Activated CD8-positive, alpha-beta memory T cell treated with anti-CD3 and anti-CD28 coated beads, Interleukin-2, amount 10 ng/mL, durations not matched to agents 7 days and 5 days (primary cell): Measurements from ENCODE around the gene GATB. TPM values are rescaled to one million over a fixed set of nuclear protein-coding genes. Genes with fewer than 3 reads are reported as not detected.

Experiments used
- ATAC-seq: fragments of 150-1000 bp; cut with Tn5 transposase; one replicate; pipeline ENCODE4 v1.10.0; 2021; ENCODE audit warnings: moderate library complexity
- CTCF ChIA-PET: fragments of 350-600 bp; sonication (Branson Sonifier 250); formaldehyde crosslinking; loops from one replicate; lab custom pipeline; 2021; ENCODE audit warnings: antibody characterized with exemption; lab: Charles Lee
- DNase-seq: peaks from one replicate; pipeline ENCODE4 v3.0.0-alpha.2; 2020
- H3K27ac Mint-ChIP-seq: one replicate; pipeline ENCODE4 v1.8.0; 2021; ENCODE audit warnings: mild to moderate bottlenecking, mixed read lengths
- H3K27me3 Mint-ChIP-seq: one replicate; pipeline ENCODE4 v1.8.0; 2021; ENCODE audit warnings: mixed read lengths
- H3K36me3 Mint-ChIP-seq: one replicate; pipeline ENCODE4 v1.8.0; 2021; ENCODE audit warnings: mild to moderate bottlenecking, mixed read lengths
- H3K4me1 Mint-ChIP-seq: one replicate; pipeline ENCODE4 v1.8.0; 2021; ENCODE audit warnings: mixed read lengths
- H3K4me3 Mint-ChIP-seq: one replicate; pipeline ENCODE4 v1.8.0; 2021; ENCODE audit warnings: mild to moderate bottlenecking, moderate library complexity, mixed read lengths
- H3K9me3 Mint-ChIP-seq: one replicate; pipeline ENCODE4 v1.8.0; 2022; ENCODE audit warnings: low read depth, mixed read lengths
- total RNA-seq, 2 experiments: library from RNA; stranded (reverse); gene quantifications; one replicate each; pipeline ENCODE4 v1.2.3, GENCODE V29; 2021

GATB gene
- total RNA-seq, 2 experiments from 2014 or later = 14.1 to 17.9 TPM

DNA sequence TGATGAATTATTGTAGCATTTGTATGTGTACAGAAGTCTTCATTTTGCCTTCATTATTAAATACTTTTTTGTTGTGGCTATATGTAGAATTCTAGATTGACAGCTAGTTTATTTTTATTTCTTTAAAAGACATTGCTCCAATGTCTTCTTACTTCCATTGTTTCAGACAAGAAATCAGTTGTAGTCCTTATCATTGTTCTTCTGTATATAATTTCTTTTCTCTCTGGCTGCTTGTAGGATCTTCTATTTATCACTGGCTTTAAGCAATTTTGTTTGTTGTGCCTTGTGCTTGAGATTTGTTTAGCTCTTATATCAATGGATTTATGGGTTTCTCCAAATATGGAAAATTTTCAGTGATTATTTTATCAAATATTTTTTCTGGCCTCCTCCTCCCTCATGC is 13.5 kb upstream of the GATB start:
- no peak for DNase-seq
- H3K27ac Mint-ChIP-seq = no peak overlapping the region
- CTCF ChIA-PET = no interaction called here
- H3K4me3 Mint-ChIP-seq = no peak overlapping the region
- no peaks in the 10 kb centered on the region for H3K4me1 Mint-ChIP-seq
- no peak for ATAC-seq
- no peaks in the 10 kb centered on the region for H3K36me3 Mint-ChIP-seq
- H3K27me3 Mint-ChIP-seq = peaks cover 38% of the 10 kb centered on the region
- H3K9me3 Mint-ChIP-seq = peaks cover 8% of the 10 kb centered on the region

DNA sequence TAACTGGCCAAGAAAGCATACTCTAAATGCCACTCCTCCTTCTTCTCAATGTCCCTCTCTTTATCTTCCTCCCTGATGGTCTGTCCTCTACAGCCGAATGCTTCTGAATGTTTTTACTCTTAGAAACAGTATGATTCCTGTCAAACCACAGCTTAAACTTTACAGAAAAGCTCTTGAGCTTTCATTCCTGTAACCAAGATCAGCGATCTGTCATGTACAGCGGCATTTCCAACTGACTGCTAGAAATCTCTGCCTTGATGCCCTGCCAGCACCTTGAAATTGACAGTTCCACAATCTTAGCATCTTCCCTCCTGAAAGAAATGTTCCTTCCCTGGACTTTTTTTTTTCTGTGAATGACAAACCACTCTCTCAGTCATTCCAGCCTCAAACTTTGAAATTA is 11.5 kb upstream of the GATB start:
- DNase-seq (no peak), ATAC-seq (no peak)
- H3K27ac Mint-ChIP-seq = no peak overlapping the region
- CTCF ChIA-PET = no interaction called here
- H3K9me3 Mint-ChIP-seq = peaks cover 8% of the 10 kb centered on the region
- H3K36me3 Mint-ChIP-seq = no peaks in the 10 kb centered on the region
- no peak overlapping the region for H3K4me3 Mint-ChIP-seq
- peaks cover 36% of the 10 kb centered on the region for H3K27me3 Mint-ChIP-seq
- no peaks in the 10 kb centered on the region for H3K4me1 Mint-ChIP-seq

GRCh38 chr4:151771664-151772063 is 10.9 kb upstream of the GATB start:
- CTCF ChIA-PET = no interaction called here
- Mint-ChIP-seq H3K4me3 (no peak overlapping the region), H3K36me3 (no peaks in the 10 kb centered on the region), H3K9me3 (peaks cover 8% of the 10 kb centered on the region), H3K27ac (no peak overlapping the region), H3K27me3 (peaks cover 36% of the 10 kb centered on the region), H3K4me1 (no peaks in the 10 kb centered on the region)
- no peak for ATAC-seq
- no peak for DNase-seq

DNA sequence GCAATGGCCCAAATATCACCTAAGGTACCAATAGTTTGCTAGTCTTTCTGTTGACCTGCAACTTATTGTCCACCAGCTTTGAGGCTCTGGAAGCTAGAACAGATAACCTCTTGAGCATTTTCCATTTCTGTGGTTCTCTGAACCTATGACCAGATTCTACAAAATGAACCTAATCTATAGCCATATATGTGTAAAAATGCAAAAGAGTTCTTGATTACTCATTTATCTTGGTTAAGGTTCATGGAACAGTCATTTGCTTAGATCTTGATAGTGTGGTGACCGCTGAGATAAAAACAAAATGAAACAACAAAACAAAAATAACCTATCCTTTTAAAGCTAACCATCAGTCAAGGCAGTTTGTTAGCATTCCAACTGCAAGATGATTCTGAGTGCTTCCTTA is 9.3 kb upstream of the GATB start:
- no peak overlapping the region for H3K4me3 Mint-ChIP-seq
- H3K27me3 Mint-ChIP-seq = peaks cover 38% of the 10 kb centered on the region
- H3K36me3 Mint-ChIP-seq = no peaks in the 10 kb centered on the region
- ATAC-seq (no peak), DNase-seq (no peak)
- H3K27ac Mint-ChIP-seq = no peak overlapping the region
- H3K4me1 Mint-ChIP-seq = no peaks in the 10 kb centered on the region
- CTCF ChIA-PET = interaction anchor here (1.8 kb wide), 1 partner anchor 9 kb away, joined by 3 read pairs; no protein-coding TSS in a partner anchor
- peaks cover 8% of the 10 kb centered on the region for H3K9me3 Mint-ChIP-seq

- Mint-ChIP-seq H3K27ac (no peak overlapping the region), H3K27me3 (peaks cover 33% of the 10 kb centered on the region), H3K9me3 (peaks cover 3% of the 10 kb centered on the region), H3K4me3 (no peak overlapping the region), H3K36me3 (no peaks in the 10 kb centered on the region), H3K4me1 (no peaks in the 10 kb centered on the region)
- ATAC-seq (no peak), DNase-seq (no peak)
- CTCF ChIA-PET = no interaction called here
Observed at GRCh38 chr4:151768835-151769234, 8.0 kb upstream of the GATB start.

DNA sequence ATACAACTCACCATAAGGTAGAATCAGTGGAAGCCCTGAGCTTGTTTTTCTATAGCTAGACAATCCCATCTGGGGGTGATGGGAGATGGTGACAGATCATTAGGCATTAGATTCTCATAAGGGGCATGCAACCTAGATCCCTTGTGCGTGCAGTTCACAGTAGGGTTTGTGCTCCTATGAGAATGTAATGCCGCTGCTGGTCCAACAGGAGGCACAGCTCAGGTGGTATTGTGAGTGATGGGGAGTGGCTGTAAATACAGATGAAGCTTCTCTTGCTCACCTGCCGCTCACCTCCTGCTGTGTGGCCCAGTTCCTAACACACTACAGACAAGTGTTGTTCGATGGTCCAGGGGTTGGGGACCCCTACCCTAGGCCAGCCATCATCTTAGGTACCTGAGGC is 5.9 kb upstream of the GATB start:
- CTCF ChIA-PET = no interaction called here
- no peak for DNase-seq

GRCh38 chr4:151760002-151760401 is 805 bp downstream of the GATB start:
- no peak overlapping the region for H3K27ac Mint-ChIP-seq
- DNase-seq (no peak), ATAC-seq (no peak)
- H3K4me1 Mint-ChIP-seq = peaks cover 23% of the 10 kb centered on the region
- peak overlapping the region; percentile 92 for H3K4me3 Mint-ChIP-seq
- CTCF ChIA-PET = no interaction called here
- no peaks in the 10 kb centered on the region for H3K9me3 Mint-ChIP-seq
- H3K27me3 Mint-ChIP-seq = peaks cover 6% of the 10 kb centered on the region
- no peaks in the 10 kb centered on the region for H3K36me3 Mint-ChIP-seq

More for the DNA sequence above, 5.9 kb upstream of the GATB start:
- Mint-ChIP-seq H3K4me1 (peaks cover under 1% of the 10 kb centered on the region), H3K36me3 (no peaks in the 10 kb centered on the region), H3K27ac (no peak overlapping the region), H3K9me3 (no peaks in the 10 kb centered on the region), H3K4me3 (no peak overlapping the region), H3K27me3 (peaks cover 27% of the 10 kb centered on the region)
- no peak for ATAC-seq

DNA sequence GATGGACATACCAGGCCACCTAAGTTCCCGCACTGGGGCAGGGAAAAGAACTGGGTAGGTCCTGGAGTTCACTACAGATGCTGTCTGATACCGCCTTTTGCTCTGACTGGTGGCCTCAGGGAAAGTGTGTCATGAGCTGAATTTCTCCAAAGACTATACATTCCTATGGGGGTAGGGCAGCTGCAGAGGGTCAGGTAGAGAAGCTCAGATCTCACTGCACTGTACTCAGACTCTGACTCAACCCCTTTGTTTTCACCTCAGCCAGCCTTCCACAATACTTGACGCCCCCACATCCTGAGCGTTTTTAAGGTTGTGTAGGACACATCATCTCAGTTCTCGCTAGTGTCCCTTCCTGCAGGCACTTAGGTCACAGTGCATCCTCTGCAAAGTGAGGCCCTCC is 7.8 kb downstream of the GATB start:
- no peaks in the 10 kb centered on the region for H3K9me3 Mint-ChIP-seq
- no peak overlapping the region for H3K4me3 Mint-ChIP-seq
- H3K36me3 Mint-ChIP-seq = peaks cover 5% of the 10 kb centered on the region
- ATAC-seq (peak; percentile 47), DNase-seq (no peak)
- H3K27me3 Mint-ChIP-seq = no peaks in the 10 kb centered on the region
- no peak overlapping the region for H3K27ac Mint-ChIP-seq
- peaks cover 14% of the 10 kb centered on the region for H3K4me1 Mint-ChIP-seq
- CTCF ChIA-PET = no interaction called here

- Mint-ChIP-seq H3K27me3 (no peaks in the 10 kb centered on the region), H3K4me1 (peaks cover 14% of the 10 kb centered on the region), H3K27ac (no peak overlapping the region), H3K9me3 (no peaks in the 10 kb centered on the region), H3K36me3 (peaks cover 10% of the 10 kb centered on the region), H3K4me3 (no peak overlapping the region)
- CTCF ChIA-PET = no interaction called here
- DNase-seq = no peak
- ATAC-seq = no peak
Observed at GRCh38 chr4:151750156-151750555, 10.7 kb downstream of the GATB start.

DNA sequence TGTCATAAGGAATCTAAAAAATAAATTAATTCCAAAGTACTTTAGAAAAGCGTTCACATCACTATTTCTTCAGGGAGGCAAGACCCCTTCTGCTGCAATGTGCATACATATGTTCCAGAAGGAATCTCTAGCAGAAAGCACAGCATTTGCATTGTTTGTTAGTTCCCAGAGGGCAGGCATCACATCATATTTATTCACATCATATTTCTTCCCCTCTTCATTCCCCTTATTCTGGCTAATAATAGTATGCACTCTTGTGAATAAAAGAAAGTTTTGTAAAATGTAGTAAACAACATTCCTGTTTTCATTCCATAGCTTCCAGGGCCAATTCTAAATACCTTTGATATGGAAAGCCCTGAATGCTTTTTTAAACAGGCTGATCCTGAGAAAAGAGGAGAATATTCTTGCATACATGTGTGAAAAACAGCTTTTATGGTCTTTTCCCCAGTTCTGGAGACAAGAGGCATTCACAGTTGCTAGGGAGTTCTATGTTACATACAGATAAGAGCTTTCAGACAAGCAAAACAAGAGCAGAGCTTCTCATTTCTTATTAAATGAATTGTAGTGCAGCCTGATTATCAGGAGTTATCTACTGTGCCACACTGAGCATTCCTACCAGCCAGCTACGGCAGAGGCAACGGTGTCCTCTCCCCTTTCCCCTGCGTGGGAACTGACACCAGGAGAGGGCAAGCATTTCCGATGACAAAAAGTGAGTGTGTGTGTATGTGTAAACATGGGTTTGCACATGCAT is 15.2 kb downstream of the GATB start:
- peaks cover 2% of the 10 kb centered on the region for H3K4me1 Mint-ChIP-seq
- H3K4me3 Mint-ChIP-seq = no peak overlapping the region
- CTCF ChIA-PET = interaction anchor here (2.0 kb wide), 1 partner anchor 56 kb away, joined by 7 read pairs; no protein-coding TSS in a partner anchor
- H3K27me3 Mint-ChIP-seq = no peaks in the 10 kb centered on the region
- no peak for DNase-seq
- H3K36me3 Mint-ChIP-seq = peaks cover 4% of the 10 kb centered on the region
- no peak overlapping the region for H3K27ac Mint-ChIP-seq
- no peaks in the 10 kb centered on the region for H3K9me3 Mint-ChIP-seq
- no peak for ATAC-seq

- ATAC-seq (no peak), DNase-seq (no peak)
- no peak overlapping the region for H3K27ac Mint-ChIP-seq
- H3K4me1 Mint-ChIP-seq = peaks cover 2% of the 10 kb centered on the region
- H3K27me3 Mint-ChIP-seq = no peaks in the 10 kb centered on the region
- no peak overlapping the region for H3K4me3 Mint-ChIP-seq
- peaks cover 4% of the 10 kb centered on the region for H3K36me3 Mint-ChIP-seq
- CTCF ChIA-PET = interaction anchor here (1.2 kb wide), 1 partner anchor 32 kb away, joined by 3 read pairs; no protein-coding TSS in a partner anchor
- H3K9me3 Mint-ChIP-seq = no peaks in the 10 kb centered on the region
Observed at GRCh38 chr4:151744614-151745013, 16.2 kb downstream of the GATB start.

GRCh38 chr4:151743894-151744293 is 16.9 kb downstream of the GATB start:
- H3K27me3 Mint-ChIP-seq = no peaks in the 10 kb centered on the region
- ATAC-seq = no peak
- CTCF ChIA-PET = interaction anchor here (1.2 kb wide), 1 partner anchor 31 kb away, joined by 3 read pairs; no protein-coding TSS in a partner anchor
- peaks cover 2% of the 10 kb centered on the region for H3K4me1 Mint-ChIP-seq
- H3K36me3 Mint-ChIP-seq = peaks cover 4% of the 10 kb centered on the region
- H3K27ac Mint-ChIP-seq = no peak overlapping the region
- H3K9me3 Mint-ChIP-seq = no peaks in the 10 kb centered on the region
- no peak overlapping the region for H3K4me3 Mint-ChIP-seq
- DNase-seq = no peak

DNA sequence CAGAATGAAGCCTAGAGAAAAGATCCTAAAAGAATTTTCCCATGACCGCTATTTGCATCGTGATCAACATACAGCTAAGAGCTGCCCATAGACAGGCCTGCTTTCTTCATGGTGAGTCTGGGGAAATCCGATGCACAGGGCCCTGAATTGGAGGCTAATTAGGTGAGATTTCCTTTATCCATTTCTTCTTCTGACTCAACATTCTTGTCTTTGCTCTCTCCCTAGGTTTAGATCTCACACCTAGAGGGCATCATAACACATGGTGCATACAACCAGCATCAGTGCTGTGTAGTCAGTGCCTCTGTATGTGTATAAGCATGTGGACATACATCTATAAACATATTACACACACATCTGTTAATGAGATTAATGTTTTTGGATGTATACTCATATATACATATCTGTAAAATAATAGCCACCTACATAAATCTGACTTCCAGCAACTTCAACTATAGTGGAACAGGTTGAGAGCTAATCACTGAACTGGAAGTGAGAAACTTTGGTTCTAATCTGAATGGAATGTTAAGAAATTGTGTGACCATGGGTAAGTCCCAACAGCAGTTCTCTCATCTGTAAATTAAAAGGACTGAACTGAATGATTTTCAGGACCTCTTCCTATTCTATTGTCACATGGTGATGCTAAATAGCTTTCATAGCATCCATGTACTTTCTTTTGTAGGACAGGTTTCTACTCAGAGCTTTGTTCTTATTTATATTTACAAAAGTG is 17.5 kb downstream of the GATB start:
- CTCF ChIA-PET = interaction anchor here (1.2 kb wide), 1 partner anchor 31 kb away, joined by 3 read pairs; no protein-coding TSS in a partner anchor
- no peak for DNase-seq

More for the DNA sequence above, 17.5 kb downstream of the GATB start:
- H3K4me3 Mint-ChIP-seq = no peak overlapping the region
- H3K4me1 Mint-ChIP-seq = peaks cover 2% of the 10 kb centered on the region
- no peak for ATAC-seq
- H3K27me3 Mint-ChIP-seq = no peaks in the 10 kb centered on the region
- H3K9me3 Mint-ChIP-seq = peaks cover under 1% of the 10 kb centered on the region
- H3K27ac Mint-ChIP-seq = no peak overlapping the region
- peaks cover 5% of the 10 kb centered on the region for H3K36me3 Mint-ChIP-seq
